Endothelial cell of umbilical vein (primary cell): Measurements from ENCODE around the gene RYR2. TPM values are rescaled to one million over a fixed set of nuclear protein-coding genes. Genes with fewer than 3 reads are reported as not detected.

Source experiments
- BruUV-seq: library from RNA; stranded (reverse); fragments of 400-500 nt; replicated peaks from 2 replicates; lab custom pipeline; 2021; lab: Mats Ljungman, UMichigan
- CTCF ChIA-PET: fragments of 300-600, 350-600 bp; sonication (Branson Sonifier 250); formaldehyde crosslinking; loops from one replicate; lab custom pipeline; 2021; ENCODE audit warnings: antibody characterized with exemption, inconsistent platforms; lab: Charles Lee
- POLR2A ChIA-PET: fragments of 300-600, 350-600 bp; sonication (Branson Sonifier 250); formaldehyde crosslinking; loops from one replicate; lab custom pipeline; 2021; ENCODE audit warnings: antibody characterized with exemption, inconsistent platforms; lab: Charles Lee
- DNase-seq: peaks from one replicate; pipeline ENCODE4 v3.0.0-alpha.2; 2011; ENCODE audit warnings: low read depth, low spot score
- FAIRE-seq: peaks from 2 replicates; lab custom pipeline; 2011; peaks lifted over from hg19 to GRCh38; lab: Jason Lieb, UNC
- H2AFZ ChIP-seq: 2 replicates; pipeline ENCODE4 v1.6.0; 2012; ENCODE audit warnings: low read depth, low read length, control low read depth, inconsistent platforms
- H3K27ac ChIP-seq: 2 replicates; pipeline ENCODE4 v1.5.1; 2011; ENCODE audit warnings: low read depth, mild to moderate bottlenecking, control low read depth, low read length, moderate library complexity; ENCODE audit not compliant: insufficient read depth
- H3K27me3 ChIP-seq, 2 experiments: 2 replicates each; pipeline versions ENCODE4 v1.6.0 to v1.6.1; 2011; ENCODE audit warnings: low read length in 2 of 2, mixed read lengths in 1 of 2; ENCODE audit not compliant: control insufficient read depth in 2 of 2, insufficient read depth in 2 of 2
- H3K36me3 ChIP-seq, 2 experiments: 2 replicates in 1 of 2; 3 replicates in 1 of 2; pipeline ENCODE4 v1.5.1; 2011; ENCODE audit warnings: low read length in 2 of 2, mild to moderate bottlenecking in 1 of 2, moderate library complexity in 1 of 2; ENCODE audit not compliant: control insufficient read depth in 2 of 2, insufficient read depth in 2 of 2; ENCODE audit errors: extremely low read depth in 1 of 2
- H3K4me1 ChIP-seq: 3 replicates; pipeline ENCODE4 v1.5.1; 2011; ENCODE audit warnings: mild to moderate bottlenecking, low read length; ENCODE audit not compliant: control insufficient read depth, insufficient read depth; ENCODE audit errors: extremely low read depth
- H3K4me2 ChIP-seq: 2 replicates; pipeline ENCODE4 v1.6.1; 2011; ENCODE audit warnings: low read length, control low read depth, mixed read lengths; ENCODE audit not compliant: insufficient read depth
- H3K4me3 ChIP-seq, 3 experiments: fragments of 200-600 bp in 1 of 3; sonication (generic), shearing (Covaris generic) in 1 of 3; replicated peaks in 1 of 3; 2 replicates each; pipeline ENCODE4 v1.5.1; 2011 to 2016; ENCODE audit warnings: control low read depth in 3 of 3, low read length in 3 of 3, mild to moderate bottlenecking in 2 of 3, inconsistent platforms in 1 of 3, low read depth in 1 of 3, moderate library complexity in 1 of 3; ENCODE audit not compliant: insufficient read depth in 1 of 3
- H3K79me2 ChIP-seq: 2 replicates; pipeline ENCODE4 v1.6.0; 2012; ENCODE audit warnings: low read length, inconsistent platforms; ENCODE audit not compliant: control insufficient read depth, insufficient read depth
- H3K9ac ChIP-seq: replicated peaks from 2 replicates; pipeline ENCODE3; 2011; ENCODE audit warnings: low read length, control low read depth; ENCODE audit not compliant: insufficient read depth; ENCODE audit errors: extremely low read depth
- H3K9me1 ChIP-seq: replicated peaks from 3 replicates; pipeline ENCODE4 v1.6.0; 2011; ENCODE audit warnings: mild to moderate bottlenecking, low read length; ENCODE audit not compliant: control insufficient read depth, insufficient read depth; ENCODE audit errors: extremely low read depth
- H3K9me3 ChIP-seq: replicated peaks from 2 replicates; pipeline ENCODE4 v1.5.1; 2012; ENCODE audit warnings: low read length, inconsistent platforms; ENCODE audit not compliant: control insufficient read depth, insufficient read depth
- H4K20me1 ChIP-seq: replicated peaks from 2 replicates; pipeline ENCODE3; 2011; ENCODE audit warnings: mild to moderate bottlenecking, low read length; ENCODE audit not compliant: control insufficient read depth, insufficient read depth; ENCODE audit errors: extremely low read depth
- EZH2 ChIP-seq: IDR thresholded peaks from 2 replicates; pipeline ENCODE4 v1.6.1; 2012; ENCODE audit warnings: borderline replicate concordance, low read depth, mild to moderate bottlenecking, moderate library complexity, low read length, inconsistent platforms; ENCODE audit not compliant: severe bottlenecking
- FOS ChIP-seq: IDR thresholded peaks from 2 replicates; pipeline ENCODE4 v1.6.1; 2011; ENCODE audit warnings: mild to moderate bottlenecking, low read length, moderate library complexity, borderline replicate concordance; ENCODE audit not compliant: insufficient read depth
- GATA2 ChIP-seq: IDR thresholded peaks from 2 replicates; pipeline ENCODE4 v1.7.0; 2011; ENCODE audit warnings: low read depth, mild to moderate bottlenecking, moderate library complexity, mixed read lengths, low read length; ENCODE audit not compliant: insufficient read length, insufficient read depth
- JUN ChIP-seq: IDR thresholded peaks from 2 replicates; pipeline ENCODE4 v1.6.1; 2011; ENCODE audit warnings: borderline replicate concordance, low read depth; ENCODE audit not compliant: insufficient read length, insufficient read depth
- MYC ChIP-seq: IDR thresholded peaks from one replicate; pipeline ENCODE4 v1.6.1; 2011; ENCODE audit warnings: mild to moderate bottlenecking, low read depth, low read length
- POLR2A ChIP-seq: IDR thresholded peaks from 2 replicates; pipeline ENCODE4 v1.6.1; 2012; ENCODE audit warnings: low read depth, mild to moderate bottlenecking, control low read depth, low read length
- POLR2AphosphoS5 ChIP-seq: IDR thresholded peaks from 2 replicates; pipeline ENCODE4 v1.6.1; 2012; ENCODE audit warnings: low read depth, mild to moderate bottlenecking, control low read depth, low read length, moderate library complexity; ENCODE audit not compliant: insufficient read depth
- dilution Hi-C: fragments of 300-500 bp; cut with MboI; formaldehyde crosslinking; loops from one replicate; pipeline ENCODE4 v1.15.0; 2019; ENCODE audit warnings: low sequenced_read_pairs; ENCODE audit not compliant: extremely low pct_ligation_motif_present
- intact Hi-C: fragments of 100-400 bp; cut with micrococcal nuclease; formaldehyde crosslinking; loops from one replicate; pipeline ENCODE4 v1.10.0; 2022
- polyA plus RNA-seq, 4 experiments: library from polyadenylated mRNA; depleted of rRNA in 3 of 4; stranded (reverse) in 3 of 4; unstranded in 1 of 4; fragments of >200 nt; gene quantifications; 2 replicates each; pipeline versions ENCODE4 v1.2.1 to v1.2.3, GENCODE V29; 2011 to 2012; ENCODE audit warnings: missing spikeins in 1 of 4
- total RNA-seq: library from RNA; stranded (reverse); gene quantifications from 2 replicates; pipeline ENCODE4 v1.2.3, GENCODE V29; 2021
- TF ChIP-seq, protein P1 (sequence below), 2 donors: IDR thresholded peaks; 1 replicate in 1 of 2; 2 replicates in 1 of 2; pipeline ENCODE4 v1.5.1; 2011; ENCODE audit warnings: low read length in 2 of 2, mild to moderate bottlenecking in 2 of 2, moderate library complexity in 2 of 2, control low read depth in 1 of 2, inconsistent platforms in 1 of 2, low read depth in 1 of 2; ENCODE audit not compliant: insufficient read depth in 1 of 2; ENCODE audit errors: extremely low read depth in 1 of 2
- TF ChIP-seq, protein P2 (sequence below): IDR thresholded peaks from 2 replicates; pipeline ENCODE4 v1.6.1; 2011; ENCODE audit not compliant: insufficient read depth, insufficient read length

The RYR2 gene
- total and polyA plus RNA-seq, 2 donors (not counting 3 experiments of a cell fraction or from before 2014, with no cell fraction given): not detected

DNA sequence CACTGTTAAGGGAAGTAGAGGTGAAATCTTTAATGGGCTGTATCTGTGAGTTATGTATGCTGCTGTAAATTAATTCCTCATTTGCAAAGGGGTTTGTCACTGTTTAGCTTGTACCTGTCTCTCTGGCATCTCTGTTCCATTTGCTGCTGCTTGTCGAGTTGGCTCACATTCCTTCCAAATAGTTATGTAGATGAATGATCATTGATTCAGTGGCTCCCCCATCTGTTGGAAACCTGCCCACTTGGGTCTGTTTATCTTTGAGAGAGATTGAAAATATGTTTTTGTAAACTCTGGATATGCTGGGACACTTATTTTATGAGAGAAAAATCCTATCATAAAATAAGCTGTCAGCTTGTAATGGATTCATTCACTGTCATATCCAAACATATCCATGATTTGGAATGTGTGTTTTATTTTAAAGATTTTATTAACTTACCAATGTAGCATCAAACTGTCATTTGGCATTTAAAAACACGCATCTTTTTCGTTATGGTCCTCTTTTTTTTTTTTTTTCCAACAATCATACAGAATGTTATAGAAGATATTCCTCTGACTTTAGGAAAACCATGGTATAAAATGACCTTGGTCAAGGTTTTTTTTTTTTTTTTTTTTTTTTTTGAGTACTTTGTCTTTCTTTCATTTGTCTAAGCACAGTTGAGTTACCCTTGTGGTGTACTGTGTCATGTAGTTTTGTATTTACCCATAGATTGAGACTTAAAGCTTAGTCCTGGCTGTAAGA is 3.5 kb downstream of the RYR2 start:
- H3K36me3 ChIP-seq: no peaks in the 10 kb centered on the region
- no peaks in the 10 kb centered on the region for H4K20me1 ChIP-seq
- no peak overlapping the region for H3K9ac ChIP-seq
- H2AFZ ChIP-seq: no peak overlapping the region
- no peaks in the 10 kb centered on the region for H3K4me1 ChIP-seq
- DNase-seq (no peak), FAIRE-seq (no peak)
- intact Hi-C loops: loop anchor here (10.0 kb wide), 1 partner anchor 339 kb away; no protein-coding TSS in a partner anchor
- no peaks in the 10 kb centered on the region for H3K9me1 ChIP-seq
- H3K9me3 ChIP-seq: no peaks in the 10 kb centered on the region
- no TSS peak for BruUV-seq
- no peaks in the 10 kb centered on the region for H3K79me2 ChIP-seq
- dilution Hi-C loops: no loop called here
- CTCF ChIA-PET: no interaction called here
- POLR2A ChIA-PET: no interaction called here
- no peak for TF ChIP-seq POLR2A
- TF ChIP-seq GATA2: no peak
- TF ChIP-seq, protein P1, sequence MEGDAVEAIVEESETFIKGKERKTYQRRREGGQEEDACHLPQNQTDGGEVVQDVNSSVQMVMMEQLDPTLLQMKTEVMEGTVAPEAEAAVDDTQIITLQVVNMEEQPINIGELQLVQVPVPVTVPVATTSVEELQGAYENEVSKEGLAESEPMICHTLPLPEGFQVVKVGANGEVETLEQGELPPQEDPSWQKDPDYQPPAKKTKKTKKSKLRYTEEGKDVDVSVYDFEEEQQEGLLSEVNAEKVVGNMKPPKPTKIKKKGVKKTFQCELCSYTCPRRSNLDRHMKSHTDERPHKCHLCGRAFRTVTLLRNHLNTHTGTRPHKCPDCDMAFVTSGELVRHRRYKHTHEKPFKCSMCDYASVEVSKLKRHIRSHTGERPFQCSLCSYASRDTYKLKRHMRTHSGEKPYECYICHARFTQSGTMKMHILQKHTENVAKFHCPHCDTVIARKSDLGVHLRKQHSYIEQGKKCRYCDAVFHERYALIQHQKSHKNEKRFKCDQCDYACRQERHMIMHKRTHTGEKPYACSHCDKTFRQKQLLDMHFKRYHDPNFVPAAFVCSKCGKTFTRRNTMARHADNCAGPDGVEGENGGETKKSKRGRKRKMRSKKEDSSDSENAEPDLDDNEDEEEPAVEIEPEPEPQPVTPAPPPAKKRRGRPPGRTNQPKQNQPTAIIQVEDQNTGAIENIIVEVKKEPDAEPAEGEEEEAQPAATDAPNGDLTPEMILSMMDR (IDR thresholded peaks at IDR 0.05; ENCODE audit: extremely low read depth in 1 of 2, insufficient read depth in 1 of 2, low read depth in 1 of 2, low read length in 2 of 2): no peak
- no peak for TF ChIP-seq POLR2AphosphoS5
- no peak for TF ChIP-seq JUN
- no peak for TF ChIP-seq MYC
- TF ChIP-seq, protein P2, sequence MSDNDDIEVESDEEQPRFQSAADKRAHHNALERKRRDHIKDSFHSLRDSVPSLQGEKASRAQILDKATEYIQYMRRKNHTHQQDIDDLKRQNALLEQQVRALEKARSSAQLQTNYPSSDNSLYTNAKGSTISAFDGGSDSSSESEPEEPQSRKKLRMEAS: no peak
- TF ChIP-seq FOS: no peak
- TF ChIP-seq EZH2: no peak
- no peak overlapping the region for H3K4me3 ChIP-seq
- H3K4me2 ChIP-seq: no peak overlapping the region
- no peak overlapping the region for H3K27ac ChIP-seq
- H3K27me3 ChIP-seq: peaks cover 5 to 23% of the 10 kb centered on the region in 2 experiments
